Endothelial cell (in vitro differentiated cells): ENCODE data around the gene ATXN1. TPM values are rescaled to one million over a fixed set of nuclear protein-coding genes. Genes with fewer than 3 reads are reported as not detected.

Experiments used
- DNase-seq: peaks from one replicate; pipeline ENCODE4 v3.0.0; 2021; ENCODE audit warnings: low spot score
- H3K27ac Mint-ChIP-seq: one replicate; pipeline ENCODE4 v1.8.0; 2021; ENCODE audit warnings: mixed read lengths, inconsistent platforms; ENCODE audit not compliant: unreplicated experiment
- H3K27me3 Mint-ChIP-seq: one replicate; pipeline ENCODE4 v1.8.0; 2021; ENCODE audit warnings: mild to moderate bottlenecking, moderate library complexity, mixed read lengths, inconsistent platforms; ENCODE audit not compliant: unreplicated experiment
- H3K36me3 Mint-ChIP-seq: one replicate; pipeline ENCODE4 v1.8.0; 2021; ENCODE audit warnings: mild to moderate bottlenecking, low read depth, mixed read lengths, inconsistent platforms; ENCODE audit not compliant: unreplicated experiment
- H3K4me1 Mint-ChIP-seq: one replicate; pipeline ENCODE4 v1.8.0; 2021; ENCODE audit warnings: mild to moderate bottlenecking, mixed read lengths, inconsistent platforms; ENCODE audit not compliant: unreplicated experiment
- H3K4me3 Mint-ChIP-seq: one replicate; pipeline ENCODE4 v1.8.0; 2021; ENCODE audit warnings: mild to moderate bottlenecking, mixed read lengths, inconsistent platforms; ENCODE audit not compliant: unreplicated experiment
- H3K9me3 Mint-ChIP-seq: one replicate; pipeline ENCODE4 v1.8.0; 2021; ENCODE audit warnings: mixed read lengths, inconsistent platforms; ENCODE audit not compliant: unreplicated experiment
- CTCF ChIP-seq: fragments of 200-600 bp; sonication (generic); IDR thresholded peaks from one replicate; pipeline ENCODE4 v1.5.0; 2021; ENCODE audit warnings: antibody characterized with exemption; ENCODE audit not compliant: unreplicated experiment
- total RNA-seq: library from RNA; stranded (reverse); fragmentation: NEBNext Ultra II Directional; extraction: Animal tissue kit (Norgen Biotek cat#: 25700); gene quantifications from one replicate; pipeline ENCODE4 v1.2.1, GENCODE V29; 2021; ENCODE audit not compliant: unreplicated experiment

ATXN1 gene
- total RNA-seq, 1 donor from 2014 or later, result 18.7 TPM

- Mint-ChIP-seq H3K27me3 (no peaks in the 10 kb centered on the region), H3K36me3 (no peaks in the 10 kb centered on the region), H3K4me3 (no peak overlapping the region)
Observed at GRCh38 chr6:16769131-16769985, 8.1 kb upstream of the ATXN1 start.

GRCh38 chr6:16768477-16768830 is 7.2 kb upstream of the ATXN1 start:
- no peaks in the 10 kb centered on the region for H3K36me3 Mint-ChIP-seq
- peaks cover 1% of the 10 kb centered on the region for H3K4me1 Mint-ChIP-seq
- H3K9me3 Mint-ChIP-seq, result no peaks in the 10 kb centered on the region
- no peak overlapping the region for H3K4me3 Mint-ChIP-seq
- no peaks in the 10 kb centered on the region for H3K27me3 Mint-ChIP-seq
- no peak for DNase-seq
- no peak for TF ChIP-seq CTCF
- no peak overlapping the region for H3K27ac Mint-ChIP-seq

More at GRCh38 chr6:16769131-16769985, 8.1 kb upstream of the ATXN1 start:
- H3K9me3 Mint-ChIP-seq, result no peaks in the 10 kb centered on the region
- no peak overlapping the region for H3K27ac Mint-ChIP-seq
- no peak for TF ChIP-seq CTCF
- H3K4me1 Mint-ChIP-seq, result peaks cover 7% of the 10 kb centered on the region
- DNase-seq, result no peak

- H3K27ac Mint-ChIP-seq, result no peak overlapping the region
- H3K4me1 Mint-ChIP-seq, result peaks cover under 1% of the 10 kb centered on the region
- no peak for TF ChIP-seq CTCF
- no peak for DNase-seq
- H3K9me3 Mint-ChIP-seq, result no peaks in the 10 kb centered on the region
- H3K27me3 Mint-ChIP-seq, result no peaks in the 10 kb centered on the region
- no peak overlapping the region for H3K4me3 Mint-ChIP-seq
- H3K36me3 Mint-ChIP-seq, result no peaks in the 10 kb centered on the region
Observed at GRCh38 chr6:16767765-16768476, 6.7 kb upstream of the ATXN1 start.

- no peaks in the 10 kb centered on the region for H3K36me3 Mint-ChIP-seq
Observed at GRCh38 chr6:16766836-16767745, 5.8 kb upstream of the ATXN1 start.

More at GRCh38 chr6:16766836-16767745, 5.8 kb upstream of the ATXN1 start:
- DNase-seq, result no peak
- no peak overlapping the region for H3K27ac Mint-ChIP-seq
- H3K27me3 Mint-ChIP-seq, result no peaks in the 10 kb centered on the region
- H3K4me1 Mint-ChIP-seq, result peaks cover 4% of the 10 kb centered on the region
- no peak overlapping the region for H3K4me3 Mint-ChIP-seq
- no peak for TF ChIP-seq CTCF
- H3K9me3 Mint-ChIP-seq, result no peaks in the 10 kb centered on the region
